Dedifferentiated amniotic fluid mesenchymal stem cell (primary cell): ENCODE results near the gene TFCP2.

ENCODE experiments used
- DNase-seq: peaks from one replicate; pipeline ENCODE4 v3.0.0-alpha.2; 2016; ENCODE audit errors: extremely low spot score

The TFCP2 gene

DNA sequence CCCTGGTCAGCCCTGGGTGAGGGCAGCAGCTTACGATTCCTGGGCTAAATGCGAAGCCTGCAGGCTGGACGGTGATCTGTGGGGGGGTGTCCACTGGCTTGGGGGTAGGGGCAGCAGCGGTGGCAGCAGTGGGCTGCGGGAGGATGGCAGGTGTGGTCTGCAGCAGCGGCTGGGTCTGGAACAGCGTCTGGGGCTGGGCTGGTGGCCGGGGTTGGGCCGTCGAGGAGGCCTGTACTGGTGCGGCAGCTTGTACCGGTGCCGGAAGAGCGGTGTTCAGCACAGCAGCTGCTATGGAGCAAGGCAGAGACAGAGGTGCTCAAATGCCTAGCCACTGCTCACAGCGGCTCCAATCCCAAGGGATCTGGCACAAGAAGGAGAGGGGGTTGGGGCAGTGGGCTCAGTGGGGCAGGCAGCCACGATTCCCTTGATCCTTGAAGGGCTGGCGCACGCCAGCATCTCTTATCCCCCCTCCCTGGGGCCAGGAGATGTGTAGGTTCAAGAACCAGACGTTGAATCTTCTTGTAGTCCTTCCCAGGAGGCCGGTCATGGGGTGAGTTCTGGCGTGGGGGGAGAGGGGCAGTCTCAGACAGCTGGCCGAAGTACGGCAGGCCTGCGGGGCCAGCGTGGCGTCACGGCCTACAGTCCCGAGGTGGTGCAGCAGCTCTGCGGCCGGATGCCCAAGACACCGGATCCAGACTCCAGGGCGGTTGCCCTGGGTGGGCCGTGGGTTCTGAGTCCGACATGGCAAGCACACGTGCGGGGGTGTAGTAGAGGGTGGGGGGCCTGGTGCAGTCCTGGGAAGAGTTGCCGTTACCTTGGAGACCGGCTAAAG, 25.0 kb upstream of the TFCP2 start:
- DNase-seq: no peak

DNA sequence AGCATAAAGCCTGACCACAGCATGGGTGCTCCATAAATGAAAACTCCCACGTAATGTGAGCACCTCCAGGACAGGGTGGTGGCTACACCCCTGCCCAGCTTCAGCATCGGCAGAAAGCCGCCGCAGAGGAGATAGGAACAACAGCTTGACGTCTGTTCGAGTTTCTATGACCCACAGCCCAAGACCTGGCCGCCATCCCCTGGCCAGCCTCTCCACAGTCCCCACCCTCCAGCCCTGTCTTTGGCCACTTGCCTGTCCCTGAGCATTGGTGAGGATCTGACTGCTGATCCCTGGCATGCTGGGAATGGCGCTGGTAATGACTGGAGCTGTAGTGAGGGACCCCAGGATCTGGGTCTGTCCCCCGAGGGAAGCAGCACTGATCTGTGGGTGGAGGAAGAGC, 23.6 kb upstream of the TFCP2 start:
- no peak for DNase-seq

DNA sequence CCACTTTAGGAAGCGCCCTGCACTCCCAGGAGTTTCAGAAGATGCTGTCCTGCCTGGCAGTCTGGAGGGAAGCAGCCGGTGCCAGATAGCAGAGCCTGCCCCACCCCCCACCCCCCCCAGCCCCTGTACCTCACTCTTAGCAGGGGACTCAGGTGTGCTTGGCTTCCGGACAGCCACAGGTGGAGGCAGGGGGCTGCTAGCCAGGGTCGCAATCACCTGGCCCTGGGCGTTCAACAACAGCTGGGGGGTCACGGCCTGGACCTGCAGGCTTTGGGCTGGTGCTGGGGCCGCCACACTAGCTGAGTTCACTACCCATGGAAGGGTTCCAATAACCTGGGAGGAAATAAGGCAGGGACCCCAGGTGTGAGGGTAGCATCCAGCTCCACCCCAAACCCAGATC, 22.9 kb upstream of the TFCP2 start:
- no peak for DNase-seq

DNA sequence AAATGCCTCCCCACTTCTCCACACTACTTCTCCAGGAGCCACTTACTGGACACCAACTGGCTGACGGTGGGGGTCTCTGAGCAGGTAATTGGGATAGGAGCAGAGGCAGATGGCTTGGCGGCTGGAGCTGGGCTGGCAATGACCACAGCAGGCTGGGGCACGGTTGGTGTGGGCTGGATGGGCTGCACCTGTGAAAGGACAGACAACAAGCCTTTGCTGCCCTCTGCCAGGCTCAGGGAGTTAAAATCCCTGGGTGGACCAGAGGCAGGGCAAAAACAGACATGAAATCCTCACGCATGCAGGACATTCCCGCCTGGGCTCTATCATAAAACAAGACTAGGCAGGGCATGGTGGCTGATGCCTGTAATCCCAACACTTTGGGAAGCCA, 19.3 kb upstream of the TFCP2 start:
- no peak for DNase-seq

DNA sequence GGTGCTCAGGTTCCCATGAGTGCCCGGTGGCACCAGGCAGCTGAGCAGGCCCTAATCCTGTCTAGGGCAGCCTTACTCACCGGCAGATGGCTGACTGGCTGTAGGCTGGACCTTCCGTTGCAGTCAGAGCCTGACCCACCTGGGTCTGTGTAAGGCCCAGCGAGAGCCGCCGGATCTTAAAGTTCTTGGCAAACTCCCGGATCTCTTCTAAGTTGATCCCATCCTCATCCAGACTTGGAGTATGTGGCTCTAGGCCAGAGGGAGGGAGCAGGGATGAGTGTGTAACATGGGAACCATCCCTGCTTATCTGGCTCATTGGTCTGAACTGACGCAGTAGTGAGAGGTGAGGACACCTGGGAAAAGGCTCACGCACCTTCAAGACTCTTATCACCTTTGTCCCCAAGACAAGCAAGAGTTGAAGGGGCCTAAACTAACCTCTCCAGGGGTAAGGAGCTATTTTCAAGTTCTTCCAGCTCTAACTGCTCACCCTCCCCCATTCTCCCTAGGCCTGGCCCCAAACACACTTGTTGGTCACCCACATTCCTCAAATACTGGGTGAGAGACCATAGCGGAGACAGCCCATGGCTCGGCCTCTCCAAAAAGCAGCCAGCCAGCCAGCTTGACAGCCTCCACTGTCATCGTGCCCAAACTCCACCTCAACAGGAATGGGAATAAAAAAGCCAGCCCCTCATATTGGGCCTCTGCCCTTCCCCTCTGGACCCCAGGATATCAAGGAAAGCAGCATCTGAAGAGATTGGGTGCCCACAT, 18.8 kb upstream of the TFCP2 start:
- DNase-seq: no peak

GRCh38 chr12:51190820-51191219, 17.9 kb upstream of the TFCP2 start:
- no peak for DNase-seq

DNA sequence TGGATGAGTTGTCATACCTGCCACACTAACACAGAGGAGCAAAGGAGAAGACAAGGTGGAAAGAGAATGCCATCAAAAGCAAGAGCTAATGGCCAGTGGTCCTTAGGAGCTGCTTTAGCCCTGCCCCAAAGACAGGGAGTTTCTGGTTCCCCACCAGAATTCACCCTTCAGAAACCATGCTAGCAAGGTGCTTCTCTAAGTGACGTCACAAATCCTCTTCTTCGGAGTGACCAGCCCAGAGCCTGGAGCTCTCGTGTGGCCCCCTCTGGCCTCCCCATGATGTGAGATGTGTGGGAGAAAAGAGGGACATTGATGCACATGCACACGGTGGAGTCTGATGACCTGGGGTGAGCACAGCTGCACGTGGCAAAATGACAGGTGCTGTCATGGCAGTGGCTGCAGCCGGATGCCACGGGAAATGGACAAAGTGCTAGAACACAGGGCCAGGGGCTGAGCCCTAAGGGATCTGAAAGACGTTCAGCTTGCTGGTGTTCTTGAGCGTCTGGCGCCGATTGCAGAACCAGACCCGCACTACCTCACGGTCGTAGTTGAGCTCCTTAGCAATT, 16.9 kb upstream of the TFCP2 start:
- no peak for DNase-seq

DNA sequence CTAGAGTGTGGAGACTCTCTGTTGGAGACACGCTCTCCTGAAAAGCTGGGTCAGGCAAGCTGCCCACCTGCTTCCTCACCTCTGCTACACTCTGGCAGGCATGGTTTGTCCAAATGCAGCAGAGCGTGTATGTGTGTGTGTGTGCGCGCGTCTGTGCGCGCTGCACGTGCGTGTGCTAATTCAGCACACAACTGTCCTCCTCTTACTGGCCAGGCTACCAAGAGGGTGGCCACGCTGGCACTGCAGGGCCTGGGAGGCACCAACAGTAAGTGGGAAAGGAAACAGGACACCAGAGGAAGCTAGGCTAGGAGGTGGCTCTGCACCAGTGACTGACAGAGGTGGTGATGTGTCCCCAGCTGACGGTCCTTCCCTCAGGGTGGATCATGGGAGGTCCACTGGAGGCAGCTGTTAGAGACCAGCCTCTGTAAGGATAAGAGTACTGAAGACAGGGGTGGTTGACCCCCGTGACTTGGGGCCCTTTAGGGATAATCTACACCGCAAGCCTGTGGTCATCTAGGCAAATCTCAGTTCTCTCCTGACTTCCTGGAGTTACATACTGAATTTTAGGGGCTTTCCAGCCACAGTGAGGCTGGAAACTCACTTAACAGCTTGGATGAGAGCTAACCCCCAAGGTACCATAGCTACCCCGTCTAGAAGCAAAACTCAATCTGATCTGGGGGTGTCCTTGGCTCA, 15.6 kb upstream of the TFCP2 start:
- no peak for DNase-seq

DNA sequence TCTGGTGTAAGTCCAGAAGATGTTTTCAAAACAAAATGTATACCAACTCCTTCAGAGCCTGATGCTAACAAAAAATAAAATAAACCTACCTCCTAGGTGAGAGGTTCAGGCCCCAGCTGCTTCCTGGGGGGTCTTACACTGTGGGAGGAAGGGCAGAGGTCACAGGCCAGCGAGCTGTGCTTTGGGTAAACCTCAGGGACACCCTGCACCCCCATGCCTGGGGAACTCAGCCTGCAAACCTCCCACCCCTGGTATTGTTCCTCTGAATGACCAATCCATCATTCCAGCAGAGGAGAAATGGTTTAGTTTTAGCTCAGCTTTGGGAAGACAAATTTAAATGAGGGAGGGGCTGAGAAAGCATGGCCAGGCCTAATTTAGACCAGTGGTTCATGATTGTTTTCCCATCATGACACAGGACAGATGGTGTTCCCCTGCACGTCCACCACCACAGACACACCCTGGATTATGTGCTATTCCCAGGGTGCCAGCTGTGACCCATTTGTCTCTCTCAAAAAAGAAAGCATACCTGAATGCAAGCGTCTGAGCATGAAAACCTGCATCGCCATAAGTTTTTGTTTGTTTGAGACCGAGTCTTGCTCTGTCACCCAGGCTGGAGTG, 14.5 kb upstream of the TFCP2 start:
- no peak for DNase-seq

DNA sequence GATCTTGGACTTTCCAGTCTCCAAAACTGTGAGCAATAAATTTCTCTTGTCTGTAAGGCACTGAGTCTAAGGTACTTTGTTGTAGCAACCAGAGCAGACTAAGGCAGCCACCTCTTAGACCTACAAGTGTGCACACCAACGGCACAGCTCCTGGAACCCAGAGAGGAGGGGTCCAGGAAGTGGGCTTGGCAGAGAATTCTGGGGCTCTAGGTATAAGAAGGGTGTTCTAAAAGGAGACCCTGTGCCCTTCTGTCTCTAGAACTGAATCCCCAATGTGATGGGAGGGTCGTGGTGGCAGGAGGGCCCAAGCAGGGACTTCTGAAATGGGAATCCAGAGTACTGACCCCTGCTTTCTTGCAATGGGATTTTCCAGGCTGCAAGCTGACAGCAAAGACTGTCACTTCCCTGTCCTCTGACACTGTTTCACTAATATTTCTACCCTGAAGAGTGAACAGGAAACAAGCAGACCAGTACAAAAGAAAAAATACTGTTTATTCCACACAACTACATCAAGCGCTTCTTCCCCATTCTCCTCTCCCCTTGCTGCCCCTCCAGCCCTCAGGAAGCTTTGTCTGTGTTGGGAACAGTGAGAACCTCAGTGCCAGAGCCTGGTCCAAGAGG, 13.6 kb upstream of the TFCP2 start:
- DNase-seq: no peak

DNA sequence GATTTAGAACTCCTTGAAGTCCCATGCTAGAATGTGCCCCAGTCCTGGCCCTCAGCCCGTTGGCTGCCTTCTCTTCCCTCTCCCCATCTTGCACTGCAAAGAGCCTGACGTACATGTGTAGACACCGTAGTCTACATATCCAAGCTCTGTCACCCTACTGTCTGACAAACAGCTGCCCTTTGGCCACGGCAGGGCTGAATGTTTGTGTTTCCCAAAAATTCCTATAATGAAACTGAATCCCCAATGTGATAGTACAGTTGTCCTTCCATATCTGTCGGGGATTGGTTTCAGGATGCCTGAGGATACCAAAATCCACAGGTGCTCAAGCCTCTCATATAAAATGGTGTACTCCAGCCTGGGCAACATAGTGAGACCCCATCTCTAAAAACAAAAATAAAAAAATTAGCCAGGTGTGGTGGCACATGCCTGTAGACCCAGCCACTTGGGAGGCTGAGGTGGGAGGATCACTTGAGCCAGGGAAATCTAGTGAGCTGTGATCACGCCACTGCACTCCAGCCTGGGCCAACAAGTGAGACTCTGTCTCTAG, 12.3 kb upstream of the TFCP2 start:
- DNase-seq: no peak

- DNase-seq: peak; percentile 17
Observed at GRCh38 chr12:51183816-51184215, 10.9 kb upstream of the TFCP2 start.

DNA sequence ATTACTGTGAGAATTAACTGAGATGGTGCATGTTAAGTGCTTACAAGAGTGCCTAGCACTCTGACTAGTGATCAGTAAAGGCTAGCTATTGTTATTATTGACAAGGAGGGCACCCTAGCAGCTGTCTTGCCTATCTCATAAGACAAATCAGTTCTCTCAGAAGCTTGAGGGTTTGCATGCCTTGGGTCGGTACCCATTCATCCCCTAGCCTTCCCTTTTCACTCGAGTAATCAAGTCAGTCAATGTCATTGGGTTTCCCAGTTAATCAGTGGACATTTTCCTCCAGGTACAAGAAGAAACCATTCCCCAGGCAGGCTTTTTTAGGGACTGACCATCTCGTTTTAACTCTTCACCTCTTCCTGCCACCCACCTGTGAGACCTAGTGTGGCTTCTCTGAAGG, 10.4 kb upstream of the TFCP2 start:
- no peak for DNase-seq

- DNase-seq: no peak
Observed at GRCh38 chr12:51181558-51181957, 8.6 kb upstream of the TFCP2 start.

- DNase-seq: no peak
Observed at GRCh38 chr12:51177897-51178296, 5.0 kb upstream of the TFCP2 start.

DNA sequence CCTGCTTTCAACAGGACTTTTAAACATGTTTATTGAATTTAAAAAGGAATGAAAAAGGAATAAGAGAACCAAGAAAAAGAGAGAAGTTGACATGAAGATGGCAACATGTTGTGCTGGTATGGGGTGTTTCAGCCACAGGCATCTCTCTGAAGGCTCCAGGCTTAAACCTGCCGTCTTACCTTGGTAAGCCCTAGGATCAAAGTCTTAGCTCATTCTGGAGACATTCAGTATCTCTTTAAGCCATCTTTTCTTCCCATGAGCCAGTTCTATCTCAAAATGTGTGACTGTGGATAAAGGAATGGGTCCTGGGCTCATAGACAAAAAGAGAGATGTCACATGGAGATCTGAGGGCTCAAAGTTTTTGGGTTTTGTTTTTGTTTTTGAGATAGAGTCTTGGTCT, 1.6 kb upstream of the TFCP2 start:
- no peak for DNase-seq

DNA sequence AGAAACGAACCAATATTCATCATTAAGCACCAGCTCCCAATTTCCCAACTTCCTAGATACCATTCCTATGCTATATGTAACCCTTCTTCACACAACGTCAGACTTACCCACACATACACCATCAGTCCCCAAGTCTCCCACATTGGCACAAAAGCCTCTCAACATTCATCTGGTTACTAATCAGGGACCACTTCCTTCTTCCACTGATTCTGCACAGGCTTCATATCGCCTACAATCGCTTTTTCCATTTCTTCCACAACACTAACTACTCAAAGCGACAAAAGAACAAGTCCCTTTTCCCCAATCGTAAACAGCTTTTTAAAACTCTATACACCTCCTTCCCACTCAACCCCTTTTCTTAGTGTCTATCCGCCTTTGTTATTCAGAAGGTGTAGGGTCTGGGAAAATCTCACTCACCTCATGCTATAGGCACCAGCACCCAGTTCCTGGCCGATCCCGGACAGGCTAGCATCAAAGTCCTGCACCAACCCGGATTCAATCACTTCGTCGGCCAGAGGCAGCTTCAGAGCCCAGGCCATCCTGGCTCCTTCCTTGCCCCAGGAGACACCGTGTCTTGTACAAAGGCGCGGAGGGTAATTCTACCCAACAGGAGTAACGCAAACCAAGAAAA, 936 bp downstream of the TFCP2 start:
- no peak for DNase-seq

DNA sequence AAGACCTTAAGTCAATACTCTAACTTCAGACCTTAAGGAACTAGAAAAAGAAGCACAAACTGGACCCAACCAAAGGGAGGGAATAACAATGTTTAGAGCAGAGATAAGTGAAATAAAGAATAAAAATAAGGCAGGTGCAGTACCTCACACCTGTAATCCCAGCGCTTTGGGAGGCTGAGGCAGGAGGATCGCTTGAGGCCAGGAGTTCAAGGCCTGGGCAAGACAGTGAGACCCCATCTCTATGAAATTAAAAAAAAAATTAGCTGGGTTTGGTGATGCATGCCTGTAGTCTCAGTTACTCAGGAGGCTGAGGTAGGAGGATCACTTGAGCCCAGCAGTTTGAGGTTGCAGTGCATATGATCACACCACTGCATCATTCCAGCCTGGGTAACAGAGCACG, 9.1 kb downstream of the TFCP2 start:
- no peak for DNase-seq

DNA sequence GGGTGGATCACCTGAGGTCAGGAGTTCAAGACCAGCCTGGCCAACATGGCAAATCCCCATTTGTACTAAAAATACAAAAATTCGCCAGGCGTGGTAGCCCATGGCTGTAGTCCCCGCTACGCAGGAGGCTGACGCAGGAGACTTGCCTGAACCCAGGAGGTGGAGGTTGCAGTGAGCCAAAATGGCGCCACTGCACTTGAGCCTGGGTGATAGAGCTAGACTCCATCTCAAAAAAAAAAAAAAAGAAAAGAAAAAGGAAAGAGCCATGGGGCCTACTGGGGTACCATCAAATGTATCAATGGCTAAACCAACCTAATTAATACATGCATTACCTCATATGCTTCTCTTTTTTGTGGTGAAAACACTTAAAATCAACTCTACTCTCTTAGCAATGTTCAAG, 10.7 kb downstream of the TFCP2 start:
- no peak for DNase-seq

- no peak for DNase-seq
Observed at GRCh38 chr12:51160814-51161459, 12.0 kb downstream of the TFCP2 start.
